ENCODE results near the gene LSAMP. TPM values are rescaled to one million over a fixed set of nuclear protein-coding genes. Genes with fewer than 3 reads are reported as not detected.

Gene LSAMP
- total RNA-seq, 1 donor from 2014 or later, result 18.0 TPM

DNA sequence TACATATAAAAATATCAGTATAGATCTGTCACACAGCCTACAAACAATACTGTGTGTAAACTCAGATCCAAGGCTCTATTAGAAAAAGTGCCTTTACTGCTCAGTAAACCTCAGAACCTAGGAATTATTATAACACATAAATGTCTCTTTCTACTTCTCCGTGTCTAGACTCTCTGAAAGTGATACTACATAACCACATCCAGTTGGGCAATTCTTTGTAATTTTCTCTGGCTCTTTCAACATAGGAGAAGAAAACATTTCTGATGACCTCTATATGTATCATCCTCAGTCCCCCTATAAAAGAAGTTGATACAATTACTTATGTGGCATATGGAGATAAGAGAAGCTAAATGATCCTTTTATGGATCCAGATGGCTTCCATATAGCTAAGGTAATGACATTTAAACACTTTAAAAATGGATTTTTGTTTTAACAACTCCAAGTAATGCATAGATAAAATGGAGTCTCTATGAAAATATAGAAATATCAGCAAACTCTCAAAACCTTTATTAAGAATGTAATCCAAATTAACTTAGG, 104.5 kb downstream of the LSAMP start:
- Mint-ChIP-seq H3K4me3 (no peak overlapping the region), H3K27me3 (ENCODE audit: insufficient read depth, low read depth) (no peaks in the 10 kb centered on the region), H3K27ac (no peak overlapping the region), H3K4me1 (peaks cover 15% of the 10 kb centered on the region), H3K9me3 (no peaks in the 10 kb centered on the region), H3K36me3 (no peaks in the 10 kb centered on the region)
- H3K27ac ChIP-seq, result no peak overlapping the region
- no peaks in the 10 kb centered on the region for H3K9me3 ChIP-seq (ENCODE audit: low read depth)
- H4K20me1 ChIP-seq (ENCODE audit: low read depth), result no peaks in the 10 kb centered on the region
- H3K4me1 ChIP-seq, result peaks cover 25% of the 10 kb centered on the region
- no peaks in the 10 kb centered on the region for H3K27me3 ChIP-seq
- H3F3A ChIP-seq (ENCODE audit: low read depth), result peaks cover 14% of the 10 kb centered on the region
- no peak overlapping the region for H3K4me2 ChIP-seq
- H3K4me3 ChIP-seq, result no peak overlapping the region
- H3K79me2 ChIP-seq (ENCODE audit: low read depth), result no peaks in the 10 kb centered on the region
- DNase-seq (ENCODE audit: low spot score), result no peak
- no peak overlapping the region for H3K9ac ChIP-seq
- no peak overlapping the region for H2AFZ ChIP-seq (replicated peaks)
- H3K36me3 ChIP-seq, result no peaks in the 10 kb centered on the region
- no peak for TF ChIP-seq EZH2 (IDR thresholded peaks at IDR 0.05)
- no peak for TF ChIP-seq CTCF (IDR thresholded peaks at IDR 0.05)
- no peak for TF ChIP-seq EZH2phosphoT487 (IDR thresholded peaks at IDR 0.05)

GRCh38 chr3:116339441-116340028, 105.8 kb downstream of the LSAMP start:
- peaks cover 15% of the 10 kb centered on the region for H3K4me1 Mint-ChIP-seq
- H4K20me1 ChIP-seq (ENCODE audit: low read depth), result no peaks in the 10 kb centered on the region
- no peaks in the 10 kb centered on the region for H3K9me3 Mint-ChIP-seq
- no peak overlapping the region for H3K9ac ChIP-seq
- no peak for DNase-seq (ENCODE audit: low spot score)
- peaks cover 14% of the 10 kb centered on the region for H3F3A ChIP-seq (ENCODE audit: low read depth)
- no peak overlapping the region for H3K27ac Mint-ChIP-seq
- H3K36me3 Mint-ChIP-seq, result no peaks in the 10 kb centered on the region
- H3K27ac ChIP-seq, result no peak overlapping the region
- H3K4me1 ChIP-seq, result peaks cover 25% of the 10 kb centered on the region
- no peaks in the 10 kb centered on the region for H3K79me2 ChIP-seq (ENCODE audit: low read depth)
- H3K27me3 ChIP-seq, result no peaks in the 10 kb centered on the region
- H3K4me3 Mint-ChIP-seq, result no peak overlapping the region
- no peaks in the 10 kb centered on the region for H3K9me3 ChIP-seq (ENCODE audit: low read depth)
- no peak overlapping the region for H2AFZ ChIP-seq (replicated peaks)
- no peak overlapping the region for H3K4me3 ChIP-seq
- no peaks in the 10 kb centered on the region for H3K27me3 Mint-ChIP-seq (ENCODE audit: insufficient read depth, low read depth)
- H3K36me3 ChIP-seq, result no peaks in the 10 kb centered on the region
- peak overlapping the region; percentile 58 for H3K4me2 ChIP-seq
- TF ChIP-seq EZH2 (IDR thresholded peaks at IDR 0.05) (no peak), EZH2phosphoT487 (IDR thresholded peaks at IDR 0.05) (no peak), CTCF (IDR thresholded peaks at IDR 0.05) (no peak)

GRCh38 chr3:116338713-116339112, 106.6 kb downstream of the LSAMP start:
- Histone ChIP-seq H4K20me1 (ENCODE audit: low read depth) (no peaks in the 10 kb centered on the region), H2AFZ (replicated peaks) (no peak overlapping the region), H3F3A (ENCODE audit: low read depth) (peaks cover 14% of the 10 kb centered on the region), H3K4me1 (peaks cover 25% of the 10 kb centered on the region), H3K27ac (peak overlapping the region; percentile 72), H3K36me3 (no peaks in the 10 kb centered on the region), H3K27me3 (no peaks in the 10 kb centered on the region), H3K4me3 (no peak overlapping the region), H3K9me3 (ENCODE audit: low read depth) (no peaks in the 10 kb centered on the region), H3K4me2 (peak overlapping the region; percentile 58), H3K79me2 (ENCODE audit: low read depth) (no peaks in the 10 kb centered on the region), H3K9ac (no peak overlapping the region)
- H3K27me3 Mint-ChIP-seq (ENCODE audit: insufficient read depth, low read depth), result no peaks in the 10 kb centered on the region
- H3K27ac Mint-ChIP-seq, result no peak overlapping the region
- H3K9me3 Mint-ChIP-seq, result peaks cover 2% of the 10 kb centered on the region
- H3K4me3 Mint-ChIP-seq, result no peak overlapping the region
- DNase-seq (ENCODE audit: low spot score), result peak; percentile 73
- peaks cover 15% of the 10 kb centered on the region for H3K4me1 Mint-ChIP-seq
- no peaks in the 10 kb centered on the region for H3K36me3 Mint-ChIP-seq
- TF ChIP-seq EZH2 (IDR thresholded peaks at IDR 0.05), result no peak

GRCh38 chr3:116337229-116337628, 108.1 kb downstream of the LSAMP start:
- Histone ChIP-seq H4K20me1 (ENCODE audit: low read depth) (no peaks in the 10 kb centered on the region), H3K4me3 (no peak overlapping the region), H3K27me3 (no peaks in the 10 kb centered on the region), H3F3A (ENCODE audit: low read depth) (peaks cover 14% of the 10 kb centered on the region), H3K4me2 (no peak overlapping the region), H3K9me3 (ENCODE audit: low read depth) (no peaks in the 10 kb centered on the region), H3K27ac (no peak overlapping the region), H3K4me1 (peaks cover 25% of the 10 kb centered on the region), H3K79me2 (ENCODE audit: low read depth) (no peaks in the 10 kb centered on the region), H3K36me3 (no peaks in the 10 kb centered on the region), H3K9ac (no peak overlapping the region), H2AFZ (replicated peaks) (no peak overlapping the region)
- no peak for TF ChIP-seq EZH2 (IDR thresholded peaks at IDR 0.05)
- TF ChIP-seq CTCF (IDR thresholded peaks at IDR 0.05), result peak; percentile 28
- no peak for TF ChIP-seq EZH2phosphoT487 (IDR thresholded peaks at IDR 0.05)
- Mint-ChIP-seq H3K27me3 (ENCODE audit: insufficient read depth, low read depth) (no peaks in the 10 kb centered on the region), H3K4me3 (no peak overlapping the region), H3K9me3 (peaks cover 7% of the 10 kb centered on the region), H3K4me1 (peaks cover 15% of the 10 kb centered on the region), H3K36me3 (no peaks in the 10 kb centered on the region), H3K27ac (no peak overlapping the region)
- DNase-seq (ENCODE audit: low spot score), result no peak

Data from neural progenitor cell (in vitro differentiated cells).